Spleen (tissue), 11 donors: ENCODE measurements around the gene NTS. TPM values are rescaled to one million over a fixed set of nuclear protein-coding genes. Genes with fewer than 3 reads are reported as not detected.

Experiments
- DNase-seq: peaks from one replicate; pipeline ENCODE4 v3.0.0-alpha.2; 2020
- H3K27ac ChIP-seq, 8 donors: fragments of 200-600 bp; sonication (generic) in 7 of 8; 1 replicate in 4 of 8; 2 replicates in 4 of 8; pipeline versions ENCODE4 v1.5.0 to v1.8.0; 2016 to 2021; ENCODE audit warnings: inconsistent platforms in 4 of 8, mild to moderate bottlenecking in 4 of 8, moderate library complexity in 1 of 8
- H3K27me3 ChIP-seq, 7 donors: fragments of 200-600 bp; sonication (generic) in 6 of 7; replicated peaks in 1 of 7; 1 replicate in 4 of 7; 2 replicates in 3 of 7; pipeline versions ENCODE4 v1.5.0 to v1.8.0; 2016 to 2021; ENCODE audit warnings: inconsistent platforms in 3 of 7, mild to moderate bottlenecking in 1 of 7
- H3K36me3 ChIP-seq, 6 donors: fragments of 200-600 bp; sonication (generic) in 5 of 6; 1 replicate in 4 of 6; 2 replicates in 2 of 6; pipeline versions ENCODE4 v1.5.0 to v1.8.0; 2016 to 2021; ENCODE audit warnings: inconsistent platforms in 2 of 6
- H3K4me1 ChIP-seq, 6 donors: fragments of 200-600 bp; sonication (generic) in 5 of 6; 1 replicate in 3 of 6; 2 replicates in 3 of 6; pipeline versions ENCODE4 v1.5.0 to v1.8.0; 2016 to 2021; ENCODE audit warnings: inconsistent platforms in 3 of 6
- H3K4me3 ChIP-seq, 8 donors: fragments of 200-600 bp; sonication (generic) in 7 of 8; 1 replicate in 4 of 8; 2 replicates in 4 of 8; pipeline versions ENCODE4 v1.5.0 to v1.8.0; 2016 to 2021; ENCODE audit warnings: inconsistent platforms in 4 of 8, mild to moderate bottlenecking in 4 of 8, moderate library complexity in 2 of 8
- H3K9me3 ChIP-seq, 8 donors: fragments of 200-600 bp; sonication (generic) in 7 of 8; 1 replicate in 4 of 8; 2 replicates in 4 of 8; pipeline versions ENCODE4 v1.5.0 to v1.8.0; 2016 to 2021; ENCODE audit warnings: inconsistent platforms in 4 of 8
- CTCF ChIP-seq, 11 experiments: fragments of 200-600 bp in 7 of 11; fragments of 450-650 bp in 4 of 11; sonication (generic) in 4 of 11; IDR thresholded peaks in 8 of 11; conservative IDR thresholded peaks in 3 of 11; 1 replicate in 7 of 11; 2 replicates in 4 of 11; pipeline versions ENCODE4 v1.4.0 to v1.8.0; 2016 to 2021; ENCODE audit warnings: antibody characterized with exemption in 11 of 11, inconsistent platforms in 4 of 11, mild to moderate bottlenecking in 1 of 11
- POLR2A ChIP-seq, 3 donors: fragments of 450-650 bp; IDR thresholded peaks; one replicate each; pipeline ENCODE4 v1.5.1; 2017; ENCODE audit warnings: antibody characterized with exemption in 3 of 3, mild to moderate bottlenecking in 1 of 3
- POLR2AphosphoS5 ChIP-seq, 3 donors: sonication (generic); formaldehyde crosslinking; IDR thresholded peaks; one replicate each; pipeline ENCODE4 v1.5.1; 2017; ENCODE audit warnings: antibody characterized with exemption in 3 of 3
- WGBS, 5 donors: extraction: QIAGEN DNeasy Blood & Tissue Kit in 3 of 5; methylation state at CpG; one replicate each; pipeline versions ENCODE4 v1.1.5 to v1.1.7; 2013 to 2018; 5-methylcytosine and 5-hydroxymethylcytosine counted together
- intact Hi-C: fragments of 100-400 bp; cut with DNase I; formaldehyde crosslinking; loops from one replicate; pipeline ENCODE4 v1.15.0; 2023; ENCODE audit warnings: low total_unique reads
- polyA plus RNA-seq, 3 donors: library from polyadenylated mRNA; stranded (reverse); fragments of 200-250 nt; gene quantifications; one replicate each; pipeline ENCODE4 v1.2.1, GENCODE V29; 2013
- total RNA-seq, 7 donors: library from RNA; depleted of rRNA in 3 of 7; stranded (reverse); fragments of >200 nt in 3 of 7; fragmentation: NEBNext Ultra II Directional in 4 of 7; extraction: Animal tissue kit (Norgen Biotek cat#: 25700) in 4 of 7; gene quantifications; one replicate each; pipeline versions ENCODE4 v1.1.0 to v1.2.1, GENCODE V29; 2016 to 2021
- donor health status: healthy with polysubstance abuse.
- donor health status: DM: no; HTN: no; CAD: no; lungs with moderate emphysema.
- donor health status: DM: no; HTN: no; CAD: no.
- donor health status: Bipolar disorder and iron deficiency.
- donor health status: healthy.
- donor health status: DM: no; HTN: no; CAD: no.
- donor health status: DM: yes; HTN: yes; CAD: no.

Gene NTS
- total and polyA plus RNA-seq, 10 donors: 0.20 to 1.0 (median 0.41) TPM; not detected in 4

GRCh38 chr12:85849344-85849743 lies 24.8 kb upstream of the NTS start:
- no peak overlapping the region for H3K27ac ChIP-seq
- intact Hi-C loops: no loop called here

GRCh38 chr12:85855305-85855704 lies 18.8 kb upstream of the NTS start:
- Histone ChIP-seq H3K36me3 (no peaks in the 10 kb centered on the region), H3K27ac (no peak overlapping the region), H3K27me3 (no peaks in the 10 kb centered on the region), H3K9me3 (no peaks in the 10 kb centered on the region), H3K4me3 (no peak overlapping the region), H3K4me1 (no peaks in the 10 kb centered on the region)
- DNase-seq: no peak
- TF ChIP-seq CTCF (IDR thresholded peaks at IDR 0.05 in 8 of 11, conservative IDR thresholded peaks at IDR 0.05 in 3 of 11): no peak
- WGBS, 5 donors: 75 to 94% (median 86%) methylated on average over 4 to 6 of the region's 6 CpGs
- intact Hi-C loops: no loop called here

More at GRCh38 chr12:85849344-85849743, 24.8 kb upstream of the NTS start:
- Histone ChIP-seq H3K9me3 (no peaks in the 10 kb centered on the region), H3K4me1 (no peaks in the 10 kb centered on the region), H3K36me3 (no peaks in the 10 kb centered on the region), H3K4me3 (no peak overlapping the region), H3K27me3 (no peaks in the 10 kb centered on the region)
- no peak for DNase-seq
- no peak for TF ChIP-seq POLR2A (IDR thresholded peaks at IDR 0.05)
- no peak for TF ChIP-seq POLR2AphosphoS5 (IDR thresholded peaks at IDR 0.05)
- TF ChIP-seq CTCF (IDR thresholded peaks at IDR 0.05 in 8 of 11, conservative IDR thresholded peaks at IDR 0.05 in 3 of 11): no peak
- WGBS, 5 donors: 51 to 69% (median 62%) methylated on average over 3 of the region's 3 CpGs

GRCh38 chr12:85856966-85857365 lies 17.1 kb upstream of the NTS start:
- H3K4me1 ChIP-seq: no peaks in the 10 kb centered on the region
- H3K4me3 ChIP-seq: no peak overlapping the region
- no peaks in the 10 kb centered on the region for H3K9me3 ChIP-seq
- H3K36me3 ChIP-seq: no peaks in the 10 kb centered on the region
- intact Hi-C loops: no loop called here
- no peak for DNase-seq
- WGBS, 5 donors: 70 to 93% (median 78%) methylated on average over 3 of the region's 3 CpGs
- H3K27me3 ChIP-seq: no peaks in the 10 kb centered on the region
- no peak for TF ChIP-seq CTCF (IDR thresholded peaks at IDR 0.05 in 8 of 11, conservative IDR thresholded peaks at IDR 0.05 in 3 of 11)
- TF ChIP-seq POLR2A (IDR thresholded peaks at IDR 0.05): no peak
- TF ChIP-seq POLR2AphosphoS5 (IDR thresholded peaks at IDR 0.05): no peak
- H3K27ac ChIP-seq: no peak overlapping the region

- TF ChIP-seq CTCF (IDR thresholded peaks at IDR 0.05 in 8 of 11, conservative IDR thresholded peaks at IDR 0.05 in 3 of 11): no peak
- no peak for TF ChIP-seq POLR2A (IDR thresholded peaks at IDR 0.05)
- TF ChIP-seq POLR2AphosphoS5 (IDR thresholded peaks at IDR 0.05): no peak
- 65 to 96% (median 73%) methylated on average over 4 to 6 of the region's 6 CpGs for WGBS, 5 donors
- Histone ChIP-seq H3K4me1 (no peaks in the 10 kb centered on the region), H3K9me3 (no peaks in the 10 kb centered on the region), H3K27me3 (no peaks in the 10 kb centered on the region), H3K4me3 (no peak overlapping the region), H3K27ac (no peak overlapping the region), H3K36me3 (no peaks in the 10 kb centered on the region)
- DNase-seq: no peak
- intact Hi-C loops: loop anchor here (5.0 kb wide), 1 partner anchor 399 kb away; no protein-coding TSS in a partner anchor
Measured at GRCh38 chr12:85865890-85866289, 8.2 kb upstream of the NTS start.
